NT2/D1 (cell line): ENCODE data around the gene IL20.
"Not testable (repeated sequence)": the region's sequence is repeated elsewhere in the genome, so short reads cannot be mapped to it uniquely, and the experiment has no call there.

Experiments
- SUZ12 ChIP-seq: IDR thresholded peaks from 2 replicates; pipeline ENCODE4 v1.6.1; 2011; ENCODE audit not compliant: insufficient read length, insufficient read depth; ENCODE audit errors: extremely low read depth
- YY1 ChIP-seq: IDR thresholded peaks from 2 replicates; pipeline ENCODE4 v1.6.1; 2011; ENCODE audit not compliant: insufficient read length, insufficient read depth
- ZNF274 ChIP-seq: IDR thresholded peaks from 2 replicates; pipeline ENCODE4 v1.6.1; 2011; ENCODE audit warnings: mild to moderate bottlenecking, low read depth, low read length

DNA sequence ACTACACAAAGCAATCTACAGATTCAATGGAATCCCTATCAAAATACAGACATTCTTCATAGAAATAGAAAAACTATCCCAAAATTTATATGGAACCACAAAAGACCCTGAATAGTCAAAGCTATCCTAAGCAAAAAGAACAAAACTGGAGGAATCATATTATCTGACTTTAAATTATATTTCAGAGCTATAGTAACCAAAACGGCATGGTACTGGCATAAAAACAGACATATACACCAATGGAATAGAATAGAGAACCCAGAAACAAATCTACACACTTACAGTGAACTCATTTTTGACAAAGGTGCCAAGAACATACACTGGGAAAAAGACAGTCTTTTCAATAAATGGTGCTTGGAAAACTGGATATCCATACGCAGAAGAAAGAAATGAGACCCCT is 12.8 kb upstream of the IL20 start:
- TF ChIP-seq YY1, ZNF274, SUZ12: not testable (repeated sequence)
